DND-41 (cell line): ENCODE measurements around the gene ST7.
A peak's percentile ranks its signal among the peaks of the same experiment; 100 is the strongest.

Experiments
- ATAC-seq: fragments of 200-7000 bp; cut with Tn5 transposase; 3 replicates; pipeline ENCODE4 v1.9.1; 2021; ENCODE audit warnings: low read depth; ENCODE audit not compliant: insufficient read depth
- DNase-seq: peaks from one replicate; pipeline ENCODE4 v3.0.0-alpha.2; 2020
- H2AFZ ChIP-seq: 2 replicates; pipeline ENCODE4 v1.6.0; 2012; ENCODE audit warnings: low read depth, low read length
- H3K27ac ChIP-seq: 2 replicates; pipeline ENCODE4 v1.5.1; 2012; ENCODE audit warnings: low read length, inconsistent platforms
- H3K27me3 ChIP-seq: fragments of 200-600 bp; sonication (generic); 2 replicates; pipeline ENCODE4 v1.6.0; 2012; ENCODE audit warnings: low read length, mild to moderate bottlenecking, inconsistent platforms; ENCODE audit not compliant: insufficient read depth, poor library complexity
- H3K36me3 ChIP-seq: 2 replicates; pipeline ENCODE4 v1.5.1; 2012; ENCODE audit warnings: low read length, inconsistent platforms; ENCODE audit not compliant: insufficient read depth
- H3K4me1 ChIP-seq: 2 replicates; pipeline ENCODE4 v1.5.1; 2012; ENCODE audit warnings: mild to moderate bottlenecking, low read length; ENCODE audit not compliant: insufficient read depth
- H3K4me2 ChIP-seq: 2 replicates; pipeline ENCODE4 v1.6.0; 2012; ENCODE audit warnings: mild to moderate bottlenecking, moderate library complexity, low read length, inconsistent platforms; ENCODE audit not compliant: insufficient read depth
- H3K4me3 ChIP-seq, 2 experiments: fragments of 200-600 bp in 1 of 2; shearing (Covaris generic) in 1 of 2; 2 replicates each; pipeline ENCODE4 v1.5.1; 2012 to 2016; ENCODE audit warnings: inconsistent platforms in 2 of 2, low read length in 2 of 2, mild to moderate bottlenecking in 2 of 2, low read depth in 1 of 2, moderate library complexity in 1 of 2
- H3K79me2 ChIP-seq: 2 replicates; pipeline ENCODE4 v1.6.0; 2012; ENCODE audit warnings: low read length, inconsistent platforms; ENCODE audit not compliant: insufficient read depth
- H3K9ac ChIP-seq: 2 replicates; pipeline ENCODE4 v1.6.0; 2012; ENCODE audit warnings: low read depth, mild to moderate bottlenecking, inconsistent platforms, low read length, moderate library complexity
- H3K9me3 ChIP-seq: 2 replicates; pipeline ENCODE4 v1.5.1; 2012; ENCODE audit warnings: low read length, moderate library complexity, mild to moderate bottlenecking, inconsistent platforms; ENCODE audit not compliant: insufficient read depth, severe bottlenecking
- H4K20me1 ChIP-seq: 2 replicates; pipeline ENCODE4 v1.6.0; 2012; ENCODE audit warnings: low read length; ENCODE audit not compliant: insufficient read depth
- CTCF ChIP-seq: IDR thresholded peaks from 2 replicates; pipeline ENCODE4 v1.5.1; 2012; ENCODE audit warnings: borderline replicate concordance, low read length, moderate library complexity, mild to moderate bottlenecking; ENCODE audit not compliant: poor library complexity, severe bottlenecking; ENCODE audit errors: extremely low read depth
- EZH2 ChIP-seq: IDR thresholded peaks from 3 replicates; pipeline ENCODE4 v1.6.1; 2012; ENCODE audit warnings: borderline replicate concordance, low read depth, mild to moderate bottlenecking, moderate library complexity, low read length, inconsistent platforms; ENCODE audit not compliant: severe bottlenecking

Gene ST7

GRCh38 chr7:117122536-117122935 lies 169.2 kb downstream of the ST7 start:
- TF ChIP-seq EZH2 (no peak), CTCF (no peak)

GRCh38 chr7:117123311-117123926 lies 170.1 kb downstream of the ST7 start:
- no peak overlapping the region for H3K27ac ChIP-seq
- DNase-seq (no peak), ATAC-seq (no peak)
- H3K79me2 ChIP-seq = no peaks in the 10 kb centered on the region
- no peak overlapping the region for H3K4me3 ChIP-seq
- H3K9ac ChIP-seq = no peak overlapping the region
- no peak overlapping the region for H3K4me2 ChIP-seq
- H4K20me1 ChIP-seq = no peaks in the 10 kb centered on the region
- H3K9me3 ChIP-seq = no peaks in the 10 kb centered on the region
- H3K27me3 ChIP-seq = peaks cover 28% of the 10 kb centered on the region
- TF ChIP-seq EZH2 (no peak), CTCF (no peak)
- H3K36me3 ChIP-seq = no peaks in the 10 kb centered on the region
- H3K4me1 ChIP-seq = no peaks in the 10 kb centered on the region
- no peak overlapping the region for H2AFZ ChIP-seq

More at GRCh38 chr7:117122536-117122935, 169.2 kb downstream of the ST7 start:
- Histone ChIP-seq H3K36me3 (no peaks in the 10 kb centered on the region), H4K20me1 (no peaks in the 10 kb centered on the region), H3K4me1 (no peaks in the 10 kb centered on the region), H2AFZ (no peak overlapping the region), H3K9me3 (no peaks in the 10 kb centered on the region), H3K9ac (no peak overlapping the region), H3K4me2 (no peak overlapping the region), H3K27me3 (peaks cover 35% of the 10 kb centered on the region), H3K4me3 (no peak overlapping the region), H3K79me2 (no peaks in the 10 kb centered on the region), H3K27ac (no peak overlapping the region)
- DNase-seq (no peak), ATAC-seq (no peak)

- no peak overlapping the region for H3K4me2 ChIP-seq
- H3K4me1 ChIP-seq = no peaks in the 10 kb centered on the region
- H3K4me3 ChIP-seq = no peak overlapping the region
- no peaks in the 10 kb centered on the region for H3K9me3 ChIP-seq
- peaks cover 24% of the 10 kb centered on the region for H3K27me3 ChIP-seq
- H4K20me1 ChIP-seq = no peaks in the 10 kb centered on the region
- no peaks in the 10 kb centered on the region for H3K36me3 ChIP-seq
- DNase-seq (peak; percentile 8), ATAC-seq (0 out of 3 replicates have a peak, but pooled peaks have one; percentile 35)
- TF ChIP-seq EZH2 = peak; percentile 28
- no peak for TF ChIP-seq CTCF
- H2AFZ ChIP-seq = no peak overlapping the region
- no peaks in the 10 kb centered on the region for H3K79me2 ChIP-seq
- no peak overlapping the region for H3K9ac ChIP-seq
- H3K27ac ChIP-seq = no peak overlapping the region
Observed at GRCh38 chr7:117124591-117125220, 171.4 kb downstream of the ST7 start.
